Thyroid gland (tissue), 4 donors: ENCODE results near the gene FJX1. TPM values are rescaled to one million over a fixed set of nuclear protein-coding genes. Genes with fewer than 3 reads are reported as not detected.

Experiments used
- DNase-seq, 2 donors: peaks; one replicate each; pipeline ENCODE4 v3.0.0-alpha.2; 2019
- H3K27ac ChIP-seq, 3 donors: fragments of 200-600 bp; sonication (generic); 1 replicate in 2 of 3; 2 replicates in 1 of 3; pipeline ENCODE4 v1.5.1; 2016 to 2019; ENCODE audit warnings: mild to moderate bottlenecking in 1 of 3, moderate library complexity in 1 of 3
- H3K27me3 ChIP-seq: fragments of 200-600 bp; sonication (generic); one replicate; pipeline ENCODE4 v1.5.1; 2019
- H3K36me3 ChIP-seq, 2 donors: fragments of 200-600 bp; sonication (generic); one replicate each; pipeline ENCODE4 v1.5.1; 2016 to 2019
- H3K4me1 ChIP-seq, 2 donors: fragments of 200-600 bp; sonication (generic); one replicate each; pipeline ENCODE4 v1.5.1; 2017 to 2019
- H3K4me3 ChIP-seq, 3 donors: fragments of 200-600 bp; sonication (generic); replicated peaks in 1 of 3; 1 replicate in 2 of 3; 2 replicates in 1 of 3; pipeline ENCODE4 v1.5.1; 2016; ENCODE audit warnings: mild to moderate bottlenecking in 1 of 3
- H3K9me3 ChIP-seq: fragments of 200-600 bp; sonication (generic); one replicate; pipeline ENCODE4 v1.5.1; 2017
- CTCF ChIP-seq, 6 experiments: fragments of 200-600 bp in 3 of 6; fragments of 450-650 bp in 3 of 6; sonication (generic) in 3 of 6; IDR thresholded peaks; one replicate each; pipeline ENCODE4 v1.5.1; 2016 to 2019; ENCODE audit warnings: antibody characterized with exemption in 6 of 6, mild to moderate bottlenecking in 2 of 6, inconsistent platforms in 1 of 6, moderate library complexity in 1 of 6
- POLR2A ChIP-seq, 2 donors: fragments of 450-650 bp; IDR thresholded peaks; one replicate each; pipeline ENCODE4 v1.6.1; 2017; ENCODE audit warnings: antibody characterized with exemption in 2 of 2, mild to moderate bottlenecking in 2 of 2, moderate library complexity in 1 of 2
- WGBS, 2 donors: methylation state at CpG; one replicate each; pipeline ENCODE4 v1.1.5; 2017; 5-methylcytosine and 5-hydroxymethylcytosine counted together
- intact Hi-C: fragments of 100-400 bp; cut with DNase I; formaldehyde crosslinking; loops from one replicate; pipeline ENCODE4 v1.15.1; 2023
- total RNA-seq, 4 donors: library from RNA; depleted of rRNA; stranded (reverse); fragments of >200 nt; gene quantifications; one replicate each; pipeline ENCODE4 v1.2.3, GENCODE V29; 2016

Gene FJX1
- 1 to 10 TPM; 1.5 to 5.9 (median 2.9) TPM for total RNA-seq

- DNase-seq = peak; percentile 13 to 22
- WGBS, 2 donors = 2 to 3% methylated on average over 14 of the region's 57 CpGs
- Histone ChIP-seq H3K27me3 (peaks cover 8% of the 10 kb centered on the region), H3K9me3 (no peaks in the 10 kb centered on the region), H3K36me3 (no peaks in the 10 kb centered on the region), H3K27ac (peak within 1 kb of the TSS in 2 of 3 donors; percentile 64 to 71), H3K4me1 (peaks cover 15 to 24% of the 10 kb centered on the region in 2 donors), H3K4me3 (peak within 1 kb of the TSS in 1 of 3 donors; percentile 49)
- intact Hi-C loops = loop anchor here (5.0 to 10.0 kb wide), 2 partner anchors 207 to 649 kb away; no protein-coding TSS in a partner anchor
- TF ChIP-seq POLR2A (IDR thresholded peaks at IDR 0.05) (no peak), CTCF (IDR thresholded peaks at IDR 0.05) (no peak)
Observed at GRCh38 chr11:35617687-35618496, at the start of gene FJX1. Gene FJX1, plus strand, starts transcription at chr11:35618460. Its CDS starts 177 bp downstream, at chr11:35618637.

GRCh38 chr11:35571696-35572095, 46.6 kb upstream of the FJX1 start:
- 74 to 76% methylated on average over 3 of the region's 3 CpGs for WGBS, 2 donors

GRCh38 chr11:35579557-35580396, 38.5 kb upstream of the FJX1 start:
- Histone ChIP-seq H3K27me3 (no peaks in the 10 kb centered on the region), H3K9me3 (no peaks in the 10 kb centered on the region), H3K4me3 (no peak overlapping the region), H3K36me3 (no peaks in the 10 kb centered on the region), H3K27ac (no peak overlapping the region), H3K4me1 (no peaks in the 10 kb centered on the region)
- intact Hi-C loops = no loop called here
- no peak for TF ChIP-seq CTCF (IDR thresholded peaks at IDR 0.05)
- TF ChIP-seq POLR2A (IDR thresholded peaks at IDR 0.05) = no peak
- 51 to 52% methylated on average over 7 of the region's 7 CpGs for WGBS, 2 donors
- no peak for DNase-seq

More at GRCh38 chr11:35571696-35572095, 46.6 kb upstream of the FJX1 start:
- no peak for TF ChIP-seq CTCF (IDR thresholded peaks at IDR 0.05)
- no peak for TF ChIP-seq POLR2A (IDR thresholded peaks at IDR 0.05)
- intact Hi-C loops = no loop called here
- H3K36me3 ChIP-seq = no peaks in the 10 kb centered on the region
- no peaks in the 10 kb centered on the region for H3K4me1 ChIP-seq
- no peak for DNase-seq
- H3K27me3 ChIP-seq = no peaks in the 10 kb centered on the region
- no peak overlapping the region for H3K4me3 ChIP-seq
- no peaks in the 10 kb centered on the region for H3K9me3 ChIP-seq
- H3K27ac ChIP-seq = no peak overlapping the region

- no peak overlapping the region for H3K27ac ChIP-seq
- WGBS, 2 donors = 97 to 100% methylated on average over 2 of the region's 2 CpGs
Observed at GRCh38 chr11:35580397-35580781, 37.9 kb upstream of the FJX1 start.

More at GRCh38 chr11:35580397-35580781, 37.9 kb upstream of the FJX1 start:
- Histone ChIP-seq H3K4me1 (no peaks in the 10 kb centered on the region), H3K27me3 (no peaks in the 10 kb centered on the region), H3K36me3 (no peaks in the 10 kb centered on the region), H3K4me3 (no peak overlapping the region), H3K9me3 (no peaks in the 10 kb centered on the region)
- intact Hi-C loops = no loop called here
- no peak for DNase-seq
- TF ChIP-seq POLR2A (IDR thresholded peaks at IDR 0.05) = no peak
- TF ChIP-seq CTCF (IDR thresholded peaks at IDR 0.05) = no peak
